Ishikawa (cell line): ENCODE results near the gene RASGEF1B.

Experiments
- CEBPB ChIP-seq: IDR thresholded peaks from 2 replicates; pipeline ENCODE4 v1.6.1; 2012
- CREB1 ChIP-seq: IDR thresholded peaks from 2 replicates; pipeline ENCODE4 v1.6.1; 2012; ENCODE audit warnings: low read depth
- EGR1 ChIP-seq: IDR thresholded peaks from 2 replicates; pipeline ENCODE4 v1.6.1; 2012
- EP300 ChIP-seq: IDR thresholded peaks from 2 replicates; pipeline ENCODE4 v1.6.1; 2012; ENCODE audit warnings: borderline replicate concordance
- FOXM1 ChIP-seq: IDR thresholded peaks from 2 replicates; pipeline ENCODE4 v1.6.1; 2012; ENCODE audit warnings: low read depth, borderline replicate concordance
- MAX ChIP-seq: IDR thresholded peaks from 2 replicates; pipeline ENCODE4 v1.6.1; 2012
- NFIC ChIP-seq: IDR thresholded peaks from 2 replicates; pipeline ENCODE4 v1.6.1; 2012
- RAD21 ChIP-seq: IDR thresholded peaks from 2 replicates; pipeline ENCODE4 v1.6.1; 2012; ENCODE audit warnings: low read depth
- REST ChIP-seq: IDR thresholded peaks from 2 replicates; pipeline ENCODE4 v1.6.1; 2012; ENCODE audit warnings: low read depth, mild to moderate bottlenecking
- TAF1 ChIP-seq: IDR thresholded peaks from 2 replicates; pipeline ENCODE4 v1.6.1; 2012; ENCODE audit warnings: low read depth, mild to moderate bottlenecking
- TCF12 ChIP-seq: IDR thresholded peaks from 2 replicates; pipeline ENCODE4 v1.6.1; 2012; ENCODE audit warnings: low read depth
- TEAD4 ChIP-seq: IDR thresholded peaks from 2 replicates; pipeline ENCODE4 v1.6.1; 2012
- USF1 ChIP-seq: IDR thresholded peaks from 2 replicates; pipeline ENCODE4 v1.6.1; 2012
- YY1 ChIP-seq: IDR thresholded peaks from 2 replicates; pipeline ENCODE4 v1.6.1; 2012; ENCODE audit warnings: low read depth
- ZBTB7A ChIP-seq: IDR thresholded peaks from 2 replicates; pipeline ENCODE4 v1.6.1; 2012; ENCODE audit warnings: low read depth

RASGEF1B gene

GRCh38 chr4:81516241-81516640, 44.5 kb upstream of the RASGEF1B start:
- TF ChIP-seq CREB1 (no peak), ZBTB7A (no peak), MAX (no peak), TAF1 (no peak), TCF12 (no peak), USF1 (no peak), EP300 (no peak), EGR1 (no peak), YY1 (no peak), REST (no peak)

GRCh38 chr4:81512757-81513501, 41.2 kb upstream of the RASGEF1B start:
- no peak for TF ChIP-seq CEBPB
- TF ChIP-seq FOXM1, result no peak
- no peak for TF ChIP-seq RAD21
- no peak for TF ChIP-seq TCF12
- no peak for TF ChIP-seq YY1
- no peak for TF ChIP-seq CREB1
- TF ChIP-seq TEAD4, result no peak
- TF ChIP-seq TAF1, result no peak
- TF ChIP-seq EP300, result no peak

GRCh38 chr4:81512001-81512756, 40.5 kb upstream of the RASGEF1B start:
- TF ChIP-seq CEBPB, result no peak
- no peak for TF ChIP-seq EGR1
- no peak for TF ChIP-seq CREB1
- TF ChIP-seq EP300, result no peak
- TF ChIP-seq YY1, result no peak
- no peak for TF ChIP-seq MAX
- TF ChIP-seq ZBTB7A, result no peak
- TF ChIP-seq FOXM1, result no peak
- TF ChIP-seq NFIC, result no peak
- no peak for TF ChIP-seq REST
- no peak for TF ChIP-seq TCF12
- TF ChIP-seq TEAD4, result no peak
- TF ChIP-seq TAF1, result no peak
- no peak for TF ChIP-seq USF1
- no peak for TF ChIP-seq RAD21

GRCh38 chr4:81510643-81511178, 39.0 kb upstream of the RASGEF1B start:
- TF ChIP-seq ZBTB7A (no peak), NFIC (no peak), TEAD4 (no peak), MAX (no peak), TCF12 (no peak), CEBPB (no peak), CREB1 (no peak), FOXM1 (no peak), USF1 (no peak), EGR1 (no peak), REST (no peak), EP300 (no peak), RAD21 (no peak), YY1 (no peak), TAF1 (no peak)
